ENCODE measurements around the gene RBFOX2.

- TF ChIP-seq, protein P1, sequence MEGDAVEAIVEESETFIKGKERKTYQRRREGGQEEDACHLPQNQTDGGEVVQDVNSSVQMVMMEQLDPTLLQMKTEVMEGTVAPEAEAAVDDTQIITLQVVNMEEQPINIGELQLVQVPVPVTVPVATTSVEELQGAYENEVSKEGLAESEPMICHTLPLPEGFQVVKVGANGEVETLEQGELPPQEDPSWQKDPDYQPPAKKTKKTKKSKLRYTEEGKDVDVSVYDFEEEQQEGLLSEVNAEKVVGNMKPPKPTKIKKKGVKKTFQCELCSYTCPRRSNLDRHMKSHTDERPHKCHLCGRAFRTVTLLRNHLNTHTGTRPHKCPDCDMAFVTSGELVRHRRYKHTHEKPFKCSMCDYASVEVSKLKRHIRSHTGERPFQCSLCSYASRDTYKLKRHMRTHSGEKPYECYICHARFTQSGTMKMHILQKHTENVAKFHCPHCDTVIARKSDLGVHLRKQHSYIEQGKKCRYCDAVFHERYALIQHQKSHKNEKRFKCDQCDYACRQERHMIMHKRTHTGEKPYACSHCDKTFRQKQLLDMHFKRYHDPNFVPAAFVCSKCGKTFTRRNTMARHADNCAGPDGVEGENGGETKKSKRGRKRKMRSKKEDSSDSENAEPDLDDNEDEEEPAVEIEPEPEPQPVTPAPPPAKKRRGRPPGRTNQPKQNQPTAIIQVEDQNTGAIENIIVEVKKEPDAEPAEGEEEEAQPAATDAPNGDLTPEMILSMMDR (IDR thresholded peaks at IDR 0.05) = no peak
- TF ChIP-seq POLR2A (IDR thresholded peaks at IDR 0.05) = no peak
These were observed 273.9 kb downstream of the RBFOX2 start for GRCh38 chr22:35754761-35755160.

Data from adrenal gland (tissue), 5 donors.